KG1 (cell line): ENCODE measurements around the gene SPHK2.
A peak's percentile ranks its signal among the peaks of the same experiment; 100 is the strongest.

Source experiments
- DNase-seq: peaks from one replicate; lab custom pipeline; 2025; lab: John Stamatoyannopoulos, UW

SPHK2 gene

DNA sequence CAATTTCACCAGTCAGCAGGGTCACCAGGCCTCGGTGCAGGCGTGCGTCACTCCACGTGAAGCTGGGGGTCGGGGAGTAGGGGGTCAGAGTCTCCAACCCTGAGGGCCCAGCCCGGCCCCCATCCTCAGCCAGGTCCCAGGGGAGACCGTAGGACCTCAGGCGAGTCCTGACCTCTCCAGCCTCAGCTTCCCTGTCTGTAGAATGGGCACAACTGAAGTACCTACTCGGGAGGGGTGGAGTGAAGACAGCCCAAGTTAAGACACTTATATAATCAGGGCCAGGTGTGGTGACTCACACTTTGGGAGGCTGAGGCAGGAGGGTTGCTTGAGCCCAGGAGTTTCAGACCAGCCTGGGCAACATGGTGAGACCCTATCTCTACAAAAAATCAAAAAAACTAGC, 15.5 kb upstream of the SPHK2 start:
- DNase-seq, result no peak

DNA sequence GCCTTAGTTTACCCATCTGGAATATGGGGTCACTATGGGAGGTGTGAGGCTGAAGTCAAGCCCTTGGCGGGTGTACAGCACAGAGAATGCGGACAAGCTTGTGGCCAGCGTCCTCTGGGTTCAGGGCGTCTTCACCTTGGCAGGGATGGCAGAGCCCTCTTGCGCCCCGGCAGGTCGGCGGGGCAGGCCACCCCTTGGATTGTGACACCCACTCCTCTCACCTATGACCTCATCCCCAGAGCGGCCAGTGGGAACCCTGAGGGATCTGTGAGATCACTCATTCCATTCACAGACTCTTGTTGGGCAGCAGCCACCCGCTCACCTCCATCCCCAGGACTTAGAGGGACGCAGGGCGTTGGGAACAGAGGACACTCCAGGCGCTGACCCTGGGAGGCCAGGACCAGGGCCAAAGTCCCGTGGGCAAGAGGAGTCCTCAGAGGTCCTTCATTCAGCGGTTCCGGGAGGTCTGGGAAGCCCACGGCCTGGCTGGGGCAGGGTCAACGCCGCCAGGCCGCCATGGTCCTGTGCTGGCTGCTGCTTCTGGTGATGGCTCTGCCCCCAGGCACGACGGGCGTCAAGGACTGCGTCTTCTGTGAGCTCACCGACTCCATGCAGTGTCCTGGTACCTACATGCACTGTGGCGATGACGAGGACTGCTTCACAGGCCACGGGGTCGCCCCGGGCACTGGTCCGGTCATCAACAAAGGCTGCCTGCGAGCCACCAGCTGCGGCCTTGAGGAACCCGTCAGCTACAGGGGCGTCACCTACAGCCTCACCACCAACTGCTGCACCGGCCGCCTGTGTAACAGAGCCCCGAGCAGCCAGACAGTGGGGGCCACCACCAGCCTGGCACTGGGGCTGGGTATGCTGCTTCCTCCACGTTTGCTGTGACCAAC, 12.6 kb upstream of the SPHK2 start, which contains the start of gene SPACA4:
SPACA4 (plus strand) TSS at position 280 of the 896 bp plus-strand sequence; CDS start at position 517, 237 bp downstream.
- no peak for DNase-seq

DNA sequence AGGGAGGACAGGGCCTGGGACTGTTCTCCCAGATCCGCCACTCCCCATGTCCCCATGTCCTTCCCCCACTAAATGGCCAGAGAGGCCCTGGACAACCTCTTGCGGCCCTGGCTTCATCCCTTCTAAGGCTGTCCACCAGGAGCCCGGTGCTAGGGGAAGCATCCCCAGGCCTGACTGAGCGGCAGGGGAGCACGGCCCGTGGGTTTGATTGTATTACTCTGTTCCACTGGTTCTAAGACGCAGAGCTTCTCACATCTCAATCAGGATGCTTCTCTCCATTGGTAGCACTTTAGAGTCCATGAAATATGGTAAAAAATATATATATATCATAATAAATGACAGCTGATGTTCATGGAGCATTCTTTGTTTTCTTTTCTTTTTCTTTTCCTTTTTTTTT, 11.9 kb upstream of the SPHK2 start:
- no peak for DNase-seq

DNA sequence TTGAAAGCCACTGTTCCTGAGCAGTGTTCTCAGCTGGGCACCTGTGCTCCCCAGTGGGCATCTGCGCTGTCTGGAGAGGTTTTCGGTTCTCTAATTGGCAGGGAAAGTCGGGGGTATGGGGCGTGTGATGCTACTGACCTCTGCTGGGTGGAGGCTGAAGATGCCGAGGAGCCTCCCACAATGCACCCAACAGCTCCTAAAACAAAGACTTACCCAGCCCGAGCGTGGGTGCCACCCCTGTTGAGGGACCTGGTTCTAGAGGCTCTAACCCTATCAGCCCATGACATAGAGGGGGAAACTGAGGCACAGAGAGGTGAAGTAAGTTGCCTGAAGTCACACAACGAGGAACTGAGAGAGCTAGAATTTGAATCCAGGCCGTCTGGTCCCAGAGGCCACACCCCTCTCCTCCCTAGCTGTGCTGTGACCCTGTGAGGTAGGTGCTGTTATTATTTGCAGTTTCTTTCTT, 10.5 kb upstream of the SPHK2 start:
- DNase-seq, result peak; percentile 49

DNA sequence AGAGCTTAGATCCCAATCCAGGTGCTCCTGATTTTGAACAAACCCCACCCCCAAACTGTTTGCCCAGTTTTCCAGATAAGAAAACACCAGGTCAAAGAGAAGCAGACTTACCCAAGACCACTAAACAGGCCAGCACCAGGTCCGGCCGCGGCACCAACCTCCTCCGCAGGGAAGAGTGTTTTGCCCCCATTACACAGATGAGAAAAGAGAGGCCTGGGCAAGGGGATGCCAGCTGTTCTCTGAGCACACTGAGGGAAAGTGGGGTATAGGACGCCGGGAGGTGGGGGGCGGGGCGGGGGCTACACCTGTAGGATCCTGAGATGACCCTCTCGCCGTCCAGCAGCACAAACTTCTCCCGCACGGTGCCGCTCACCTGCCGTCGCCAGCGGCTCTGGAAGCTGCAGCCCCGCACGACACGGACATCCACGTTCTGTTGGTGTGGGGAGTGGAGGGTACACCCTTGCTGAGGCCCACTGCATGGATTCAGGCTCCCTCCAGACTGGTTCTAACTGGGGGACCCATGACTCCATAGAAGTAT, 9.7 kb upstream of the SPHK2 start:
- DNase-seq, result no peak

DNA sequence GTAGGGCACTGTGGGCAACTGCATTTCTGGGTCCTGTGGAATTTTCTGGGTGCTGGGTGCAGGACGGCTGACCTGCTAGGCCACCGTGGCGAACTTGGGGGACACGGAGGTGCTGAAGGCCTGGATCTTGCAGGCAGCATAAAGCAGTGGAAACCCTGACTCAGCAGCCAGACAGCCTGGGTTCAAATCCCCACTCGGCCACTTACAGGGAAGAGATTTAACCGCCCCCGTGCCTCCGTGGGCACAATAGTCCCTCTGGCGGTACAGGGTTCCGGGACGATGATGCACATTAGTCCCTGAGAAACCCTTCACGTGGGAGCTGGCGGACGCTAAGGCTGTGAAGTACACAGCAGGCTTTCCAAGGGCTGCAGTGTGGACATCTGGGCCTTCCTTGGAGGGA, 7.4 kb upstream of the SPHK2 start:
- no peak for DNase-seq

DNA sequence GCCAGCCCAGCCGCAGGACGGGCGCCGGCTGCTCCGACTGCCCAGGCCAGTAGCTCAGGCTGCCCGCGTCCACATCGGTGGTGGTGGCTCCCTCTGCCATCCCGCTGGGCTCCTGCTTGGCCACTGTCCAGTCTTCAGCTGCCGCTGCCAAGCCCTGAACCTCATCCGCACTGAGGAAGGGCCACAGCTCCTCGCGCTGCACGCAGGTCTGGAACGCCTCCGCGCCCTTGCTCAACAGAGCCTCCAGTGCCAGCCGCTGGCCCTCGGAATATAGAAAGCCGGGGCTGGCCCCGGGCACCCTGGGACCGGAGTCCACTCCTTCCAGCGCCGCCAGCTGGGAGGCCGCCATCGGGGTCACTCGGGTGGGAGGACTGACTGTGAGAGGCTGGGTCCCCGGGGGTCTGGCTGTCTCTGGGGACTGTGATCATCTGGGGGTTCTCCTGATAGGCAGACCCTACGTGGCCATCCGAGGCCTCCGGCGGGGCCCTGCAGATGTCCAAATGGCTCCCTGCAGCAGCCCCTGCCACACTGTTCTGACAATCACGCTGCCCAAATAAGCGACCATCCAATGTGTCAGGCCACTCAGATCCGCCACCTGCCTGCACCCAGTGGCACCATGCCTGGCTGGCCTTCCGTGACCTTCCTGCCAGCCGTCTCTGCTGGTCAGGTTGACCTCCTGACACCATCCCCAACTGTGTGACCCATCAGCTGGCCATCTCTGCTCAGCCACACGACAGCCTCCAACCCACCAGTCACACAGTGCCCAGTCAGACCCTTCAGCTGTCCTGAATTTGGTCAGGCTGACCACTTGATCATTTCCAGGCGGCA, 6.1 kb upstream of the SPHK2 start:
- no peak for DNase-seq

DNA sequence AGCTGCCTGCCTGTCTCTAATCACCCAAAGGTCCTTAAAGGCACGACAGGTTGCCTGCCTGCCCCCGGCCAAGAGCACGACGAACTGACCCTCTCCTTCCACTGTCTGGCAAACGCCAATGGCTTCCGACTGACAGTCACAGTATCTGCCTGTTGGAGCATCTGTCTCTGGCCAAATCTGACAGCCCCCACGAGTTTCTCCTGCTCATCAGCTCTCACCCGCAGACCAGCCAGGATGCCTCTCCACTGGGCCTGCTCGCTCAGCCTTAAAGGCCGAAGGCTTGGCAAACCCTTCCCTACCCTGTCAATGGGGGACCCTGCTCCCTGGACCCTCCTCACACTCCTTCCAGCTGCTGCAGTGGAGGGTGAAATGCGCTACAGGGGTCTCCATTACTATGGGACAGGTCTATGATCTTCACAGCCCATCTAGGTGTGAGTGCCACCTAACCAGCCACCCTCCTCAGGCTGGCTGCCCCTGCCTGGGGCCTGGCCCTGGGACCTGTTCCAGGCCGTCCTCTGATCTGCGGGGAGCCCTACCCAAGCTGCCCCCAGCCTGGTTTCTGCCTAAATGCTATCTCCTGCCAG, 5.4 kb upstream of the SPHK2 start:
- no peak for DNase-seq

DNA sequence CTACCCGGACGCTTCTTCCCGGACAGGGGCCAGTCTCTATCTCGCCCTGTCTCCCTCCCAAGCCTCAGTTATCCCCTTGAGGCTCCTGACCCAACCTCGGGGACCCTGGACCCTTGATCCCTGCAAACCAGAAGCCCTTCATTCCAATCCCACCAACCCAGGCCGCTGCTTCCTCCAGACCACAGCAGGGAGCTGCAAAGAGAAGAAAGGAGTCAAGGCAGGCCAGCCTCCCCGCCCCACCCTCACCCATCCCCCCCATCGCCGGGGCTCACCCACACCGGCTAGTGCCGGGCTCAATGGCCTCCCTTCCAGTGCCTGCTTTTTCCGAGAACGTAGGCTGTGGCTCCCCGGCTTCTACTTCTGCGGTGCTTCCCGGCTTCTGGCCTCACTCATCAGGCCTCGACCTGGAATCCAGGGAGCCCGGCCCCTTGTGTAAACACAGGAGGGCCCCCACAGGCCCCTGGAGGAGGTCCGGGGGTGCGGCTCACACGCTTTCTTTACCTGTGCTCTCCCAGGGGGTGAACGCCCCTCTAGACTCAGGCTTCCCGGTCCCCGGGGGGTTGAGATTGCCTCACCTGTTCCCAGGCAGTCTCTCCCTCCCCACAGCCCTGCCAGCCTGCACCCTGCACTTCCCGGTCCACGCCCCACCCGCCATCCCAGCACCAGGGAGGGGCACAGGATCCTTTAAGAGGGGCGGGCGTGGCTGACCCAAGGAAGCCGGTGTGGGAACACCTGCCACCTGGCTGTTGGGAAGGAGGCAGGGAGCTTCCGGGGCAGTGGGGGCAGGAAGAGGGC, 4.7 kb upstream of the SPHK2 start, which contains the start of gene FAM83E:
FAM83E (minus strand) TSS at position 641 of the 795 bp plus-strand sequence. CDS start 1,704 bp downstream, outside the sequence.
- no peak for DNase-seq

DNA sequence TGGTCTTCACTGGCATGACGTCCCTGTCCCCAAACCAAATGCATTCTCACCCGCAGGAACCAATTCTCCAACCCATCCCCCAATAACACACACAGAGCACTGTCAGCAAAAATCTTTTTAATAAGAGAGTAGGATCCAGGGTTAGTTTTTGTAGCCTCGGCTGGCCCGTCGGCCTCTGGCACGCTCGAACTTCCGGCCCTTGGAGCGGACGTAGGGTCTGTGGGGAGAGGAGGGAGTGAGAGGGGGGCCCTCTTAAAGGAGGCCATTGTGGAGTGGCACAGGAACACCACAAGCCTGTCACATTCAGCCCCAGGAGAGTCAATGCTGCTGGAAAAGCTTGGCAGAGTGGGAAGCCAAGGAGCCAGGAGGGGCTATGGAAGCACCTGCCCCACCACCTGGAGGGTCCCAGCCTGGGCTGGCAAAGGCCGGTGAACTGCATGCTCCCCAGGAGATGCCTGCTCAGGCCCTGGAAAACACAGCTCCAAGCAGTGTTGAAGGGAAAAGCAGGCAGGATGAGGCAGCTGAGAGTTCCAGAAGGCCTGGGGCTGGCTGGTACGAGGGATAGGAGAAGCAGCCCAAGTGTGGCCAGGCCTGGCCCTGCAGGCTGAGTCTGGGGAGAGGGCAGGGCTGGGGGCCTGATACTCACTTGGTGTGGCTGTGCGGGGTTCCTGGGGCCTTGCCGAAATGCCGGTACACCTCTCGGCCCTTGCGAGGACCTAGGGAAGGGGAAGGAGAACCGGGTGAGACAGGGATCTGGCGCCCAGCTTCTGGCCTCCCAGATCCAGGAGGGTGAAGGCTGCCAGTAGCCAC, 3.9 kb upstream of the SPHK2 start:
- no peak for DNase-seq

DNA sequence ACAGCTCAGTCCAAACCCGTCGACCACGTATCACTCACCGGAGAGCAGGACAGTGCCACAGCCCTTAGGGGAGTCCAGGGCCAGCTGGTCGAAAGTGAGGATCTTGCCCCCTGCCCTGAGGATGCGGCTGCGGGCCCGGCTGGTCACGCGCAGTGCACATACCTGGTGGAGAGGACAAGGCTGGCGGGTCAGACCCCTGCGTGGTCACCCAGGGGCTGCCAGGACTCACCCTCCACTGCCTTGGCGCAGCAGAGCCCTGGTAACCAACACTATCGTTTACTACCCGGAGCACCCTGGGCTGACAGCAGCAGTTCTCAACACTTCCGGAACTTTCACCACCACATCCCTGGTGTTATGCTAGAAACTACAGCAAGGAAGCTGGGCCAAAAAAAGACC, 3.3 kb upstream of the SPHK2 start:
- no peak for DNase-seq

DNA sequence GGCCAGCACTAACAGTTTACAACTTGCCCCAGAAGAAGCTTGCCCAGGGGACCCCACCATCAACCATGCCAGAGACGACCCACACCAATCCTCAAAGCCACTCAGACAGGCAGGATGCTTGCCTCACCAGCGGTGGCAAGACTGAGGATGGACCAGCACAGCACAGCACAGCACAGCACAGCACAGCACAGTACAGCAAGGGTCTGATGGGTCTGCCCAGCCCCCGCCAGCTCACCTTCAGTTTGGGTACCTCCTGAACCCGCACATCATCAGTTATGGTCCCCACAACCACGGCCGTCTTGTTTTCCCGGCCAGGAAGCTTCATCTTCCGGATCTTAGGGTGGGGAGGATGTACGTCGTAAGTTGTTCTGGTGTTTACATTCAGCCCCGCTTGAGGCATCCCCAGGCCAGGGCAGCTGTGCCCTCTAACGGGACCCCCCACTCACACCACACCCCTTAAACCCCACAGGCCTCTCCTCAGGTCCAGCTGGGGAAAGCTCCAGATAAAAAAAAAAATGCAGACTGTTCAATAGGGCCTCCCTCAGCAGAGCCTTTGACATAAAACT, 2.7 kb upstream of the SPHK2 start:
- DNase-seq, result no peak

DNA sequence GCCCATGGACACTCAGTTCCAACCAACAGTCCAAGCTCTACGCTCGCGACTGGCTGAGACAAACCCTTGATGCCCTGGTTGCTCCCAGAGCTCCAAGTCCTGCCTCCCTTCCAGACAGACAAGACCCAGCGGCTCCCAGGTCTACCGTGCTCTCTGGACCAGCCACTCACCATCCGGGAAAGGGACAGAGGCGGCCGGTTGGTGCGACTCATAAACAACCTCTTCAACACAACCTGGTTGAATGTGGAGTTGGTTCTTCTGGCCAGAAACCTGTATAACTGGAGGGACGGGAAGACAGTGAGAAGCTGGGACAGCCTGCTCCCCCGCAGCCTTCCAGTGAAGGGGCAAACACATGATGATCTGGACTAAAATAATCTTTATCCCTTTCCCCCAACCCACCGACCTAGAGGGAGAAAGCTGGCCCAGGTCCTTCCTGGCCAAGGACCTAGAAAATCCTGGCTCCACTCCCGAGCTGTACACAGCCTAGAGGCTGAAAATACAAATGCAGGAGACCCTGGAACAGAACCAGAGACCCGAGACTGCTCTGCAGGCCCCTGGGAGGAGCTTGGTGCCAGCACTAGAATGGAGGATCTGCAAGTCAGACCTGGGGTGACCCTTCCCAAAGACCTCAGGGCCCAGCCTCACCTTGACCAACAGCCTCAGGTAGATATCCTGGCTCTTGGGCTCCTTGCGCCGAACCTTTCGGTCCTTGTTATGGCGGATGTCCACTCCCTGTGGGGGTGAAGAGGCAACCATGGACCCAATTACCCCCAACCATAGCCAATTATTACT, 2.0 kb upstream of the SPHK2 start:
- no peak for DNase-seq

DNA sequence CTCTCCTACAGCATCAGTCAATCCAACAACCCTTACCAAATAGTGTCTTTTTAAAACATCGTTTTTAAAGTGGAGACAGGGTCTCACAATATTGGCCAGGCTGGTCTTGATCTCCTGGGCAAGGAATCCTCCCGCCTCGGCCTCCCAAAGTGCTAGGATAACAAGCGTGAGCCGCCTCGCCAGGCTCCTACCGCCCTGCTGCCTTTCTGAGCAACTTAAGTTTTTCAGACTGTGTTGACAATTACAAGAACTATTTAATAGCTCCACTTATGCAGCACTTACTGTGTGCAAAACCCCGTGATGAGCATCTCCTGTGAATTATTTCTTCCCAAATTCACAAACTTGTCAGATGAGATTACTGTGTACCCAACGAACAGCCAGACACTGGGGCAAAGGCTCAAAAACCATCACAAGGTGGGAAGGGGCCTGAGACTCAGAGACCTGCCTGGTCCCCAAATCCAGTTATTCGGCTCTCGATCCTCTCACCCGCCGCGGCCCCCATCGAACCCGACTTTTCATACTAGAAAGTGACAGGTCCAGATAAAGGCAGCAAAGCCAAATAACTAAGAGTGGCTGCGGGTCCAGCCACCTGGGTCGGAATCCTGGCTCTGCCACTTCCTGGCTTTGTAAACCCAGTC, 909 bp upstream of the SPHK2 start:
- no peak for DNase-seq

DNA sequence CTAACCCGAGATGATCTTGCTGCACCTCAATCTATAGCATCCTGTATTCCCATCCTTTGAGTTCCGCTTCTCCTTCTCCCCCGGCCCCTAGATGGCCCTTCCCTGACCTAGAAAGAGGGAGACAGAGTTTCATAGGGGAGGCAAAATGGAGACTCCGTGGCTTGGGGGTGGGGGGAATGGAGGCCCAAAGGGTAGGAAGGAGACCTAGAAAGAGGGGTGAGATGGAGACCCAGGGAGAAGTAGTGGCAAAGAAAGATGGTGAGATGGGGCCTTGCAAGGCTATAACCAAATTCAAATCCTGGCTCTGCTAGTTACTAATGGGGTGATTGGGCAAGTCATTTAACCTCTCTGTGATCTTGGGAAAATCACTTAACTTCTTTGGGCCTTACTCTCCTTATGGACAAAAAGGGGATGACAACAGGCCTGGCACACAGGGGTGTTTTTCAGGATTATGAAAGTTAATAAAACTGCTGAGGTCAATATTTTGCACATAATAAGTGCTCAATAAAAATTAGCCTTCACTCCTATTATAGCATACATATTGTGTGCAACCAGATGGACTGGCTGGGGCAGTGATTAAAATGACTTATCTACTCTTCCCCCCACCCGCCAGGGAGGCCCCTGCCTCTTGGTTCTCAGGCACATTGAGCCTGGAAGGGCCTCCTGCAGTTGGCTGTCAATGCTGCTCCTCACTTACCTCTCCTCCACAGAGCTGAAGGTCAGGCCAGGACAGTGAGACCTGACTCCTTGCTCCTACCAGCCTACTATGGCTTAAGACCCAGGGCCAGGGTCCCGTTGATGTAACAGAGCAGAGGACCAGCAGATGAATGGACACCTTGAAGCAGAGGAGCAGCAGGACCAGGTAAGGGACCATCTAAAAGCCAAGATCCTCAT, 633 bp downstream of the SPHK2 start:
- no peak for DNase-seq

DNA sequence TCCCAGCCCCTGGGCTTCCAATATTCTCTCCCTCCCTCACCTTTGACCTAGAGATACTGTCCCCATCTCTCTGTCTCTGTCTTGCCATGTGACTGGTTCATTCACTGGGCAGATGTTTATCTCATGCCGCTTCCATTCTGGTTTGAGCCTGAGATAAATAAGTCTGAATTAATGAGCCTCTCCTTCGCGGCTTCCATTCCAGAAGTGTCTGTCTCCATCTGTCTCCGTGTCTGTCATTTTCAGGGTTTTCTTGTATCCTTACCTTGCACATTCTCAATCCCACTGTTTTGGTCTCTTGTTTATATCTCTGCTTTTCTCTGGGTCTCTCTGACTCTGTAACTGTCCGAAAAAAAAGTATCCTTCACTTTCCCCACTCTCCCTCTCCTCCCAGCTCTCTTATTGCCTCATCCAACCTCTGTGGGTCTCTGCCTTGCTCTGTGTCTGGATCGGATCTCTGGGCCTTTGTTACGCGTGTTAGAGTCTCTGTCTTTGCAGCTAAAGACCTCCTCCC, 4.3 kb downstream of the SPHK2 start:
- no peak for DNase-seq

DNA sequence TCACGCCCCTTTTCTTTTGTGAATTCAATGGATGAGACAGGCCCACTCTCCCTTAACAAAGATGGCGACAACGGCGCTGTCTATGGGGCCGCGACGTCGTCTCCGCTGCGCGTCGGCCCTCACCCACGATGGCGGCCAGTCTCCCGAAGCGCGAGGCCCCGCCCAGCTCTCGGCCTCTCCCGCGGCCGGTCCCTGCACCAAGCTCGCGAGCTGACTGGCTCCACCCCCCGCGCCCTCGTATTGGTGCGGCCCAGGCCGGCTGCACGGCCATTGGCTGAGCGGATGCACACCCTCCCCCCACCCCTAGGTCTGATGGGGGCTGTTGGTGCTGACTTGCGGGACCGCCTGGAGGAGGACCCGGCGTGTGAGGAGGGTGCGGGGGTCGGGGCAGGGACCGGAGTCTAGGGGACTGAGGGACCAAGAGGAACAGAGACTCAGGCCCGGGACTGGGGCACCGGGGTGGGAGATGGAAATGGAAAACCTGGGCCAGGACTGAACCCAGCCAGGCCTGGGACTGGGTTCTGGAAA, 4.8 kb downstream of the SPHK2 start:
- DNase-seq, result no peak
